GM19467 (cell line): ENCODE data around the gene TJP3.
"Not testable (repeated sequence)": the region's sequence is repeated elsewhere in the genome, so short reads cannot be mapped to it uniquely, and the experiment has no call there.

Experiments used
- ATAC-seq: cut with Tn5 transposase; IDR thresholded peaks from one replicate; pipeline ENCODE4 v1.9.1; 2021; ENCODE audit warnings: mild to moderate bottlenecking, moderate library complexity; ENCODE audit not compliant: unreplicated experiment

The TJP3 gene

DNA sequence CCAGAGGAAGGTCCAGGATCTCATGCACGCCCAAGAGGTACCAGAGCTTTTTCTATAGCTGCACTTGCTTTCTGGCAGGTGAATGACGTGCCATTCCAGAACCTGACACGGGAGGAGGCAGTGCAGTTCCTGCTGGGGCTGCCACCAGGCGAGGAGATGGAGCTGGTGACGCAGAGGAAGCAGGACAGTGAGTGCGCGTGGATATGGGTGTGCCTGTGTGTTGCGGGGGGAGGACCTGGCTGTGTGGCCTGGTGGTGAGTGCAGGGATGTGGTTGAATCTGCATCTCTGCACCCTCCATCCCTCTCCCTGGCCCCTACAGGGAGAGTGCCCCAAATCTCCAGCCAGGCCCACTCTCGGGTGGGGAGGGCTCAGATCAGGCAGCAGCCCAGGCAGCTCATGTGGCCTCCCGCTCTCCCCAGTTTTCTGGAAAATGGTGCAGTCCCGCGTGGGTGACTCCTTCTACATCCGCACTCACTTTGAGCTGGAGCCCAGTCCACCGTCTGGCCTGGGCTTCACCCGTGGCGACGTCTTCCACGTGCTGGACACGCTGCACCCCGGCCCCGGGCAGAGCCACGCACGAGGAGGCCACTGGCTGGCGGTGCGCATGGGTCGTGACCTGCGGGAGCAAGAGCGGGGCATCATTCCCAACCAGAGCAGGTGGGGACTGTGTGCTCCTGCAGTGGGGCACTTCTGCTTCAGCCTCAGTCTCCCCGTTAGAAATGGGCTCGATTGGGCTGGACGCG lies 30.5 kb downstream of the TJP3 start:
- no peak for ATAC-seq

DNA sequence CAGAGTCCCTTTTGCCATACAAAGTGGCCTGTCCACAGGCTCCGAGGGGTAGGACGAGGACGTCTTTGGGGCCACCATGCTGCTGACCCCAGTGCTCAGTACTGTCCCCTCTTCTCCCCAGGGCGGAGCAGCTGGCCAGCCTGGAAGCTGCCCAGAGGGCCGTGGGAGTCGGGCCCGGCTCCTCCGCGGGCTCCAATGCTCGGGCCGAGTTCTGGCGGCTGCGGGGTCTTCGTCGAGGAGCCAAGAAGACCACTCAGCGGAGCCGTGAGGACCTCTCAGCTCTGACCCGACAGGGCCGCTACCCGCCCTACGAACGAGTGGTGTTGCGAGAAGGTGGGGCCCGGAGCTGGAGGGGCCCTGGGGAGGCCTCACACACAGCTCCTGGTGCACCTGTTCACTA lies 32.2 kb downstream of the TJP3 start:
- ATAC-seq: no peak

DNA sequence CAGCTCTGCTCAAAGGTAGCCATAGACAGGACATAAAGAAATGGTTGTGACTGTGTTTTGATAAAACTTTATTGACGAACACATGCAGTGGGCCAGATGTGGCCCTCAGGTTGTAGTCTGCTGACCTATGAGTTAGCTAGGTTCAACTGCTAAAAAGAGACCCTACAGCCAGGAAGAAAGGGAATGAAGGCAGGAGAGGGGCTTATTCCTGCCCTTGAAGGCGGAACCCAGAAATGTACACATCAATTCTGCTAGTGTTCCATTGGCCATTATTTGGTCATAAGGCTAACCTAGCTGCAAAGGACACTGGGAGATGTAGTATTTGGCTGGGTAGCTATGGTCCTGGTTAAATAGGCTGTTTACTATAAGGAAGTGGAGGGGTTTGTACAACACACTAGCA lies 35.3 kb downstream of the TJP3 start:
- no peak for ATAC-seq

DNA sequence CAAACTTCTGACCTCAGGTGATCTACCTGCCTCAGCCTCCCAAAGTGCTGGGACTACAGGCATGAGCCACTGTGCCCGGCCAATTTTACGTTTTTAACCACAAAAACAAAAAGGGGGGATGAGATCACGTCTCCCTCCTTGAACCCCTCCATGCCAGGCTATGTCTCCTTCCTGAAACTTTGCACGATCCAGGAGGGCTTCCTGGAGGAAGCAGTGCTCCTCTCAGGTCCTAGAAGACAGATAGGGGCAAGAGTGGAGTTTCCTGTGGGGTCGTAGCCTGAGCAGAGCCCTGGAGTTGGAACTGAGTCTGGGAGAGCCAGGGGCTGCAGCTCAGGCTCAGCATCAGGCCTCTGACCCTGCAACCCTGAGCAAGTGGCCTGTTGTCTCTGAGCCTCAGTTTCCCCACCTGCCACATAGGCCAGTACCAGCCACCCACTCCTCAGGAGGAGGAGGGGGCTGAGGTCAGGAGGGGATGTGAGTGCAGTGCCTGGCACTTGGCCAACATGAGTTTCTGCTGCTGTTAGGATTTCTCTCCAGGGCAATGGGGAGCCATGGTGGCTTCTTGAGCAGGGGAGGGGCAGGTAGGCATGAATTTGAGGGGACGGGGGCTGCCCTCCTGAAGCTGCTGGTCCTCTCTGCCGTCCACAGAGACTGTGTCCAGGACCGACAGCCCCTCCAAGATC lies 37.3 kb downstream of the TJP3 start:
- no peak for ATAC-seq

DNA sequence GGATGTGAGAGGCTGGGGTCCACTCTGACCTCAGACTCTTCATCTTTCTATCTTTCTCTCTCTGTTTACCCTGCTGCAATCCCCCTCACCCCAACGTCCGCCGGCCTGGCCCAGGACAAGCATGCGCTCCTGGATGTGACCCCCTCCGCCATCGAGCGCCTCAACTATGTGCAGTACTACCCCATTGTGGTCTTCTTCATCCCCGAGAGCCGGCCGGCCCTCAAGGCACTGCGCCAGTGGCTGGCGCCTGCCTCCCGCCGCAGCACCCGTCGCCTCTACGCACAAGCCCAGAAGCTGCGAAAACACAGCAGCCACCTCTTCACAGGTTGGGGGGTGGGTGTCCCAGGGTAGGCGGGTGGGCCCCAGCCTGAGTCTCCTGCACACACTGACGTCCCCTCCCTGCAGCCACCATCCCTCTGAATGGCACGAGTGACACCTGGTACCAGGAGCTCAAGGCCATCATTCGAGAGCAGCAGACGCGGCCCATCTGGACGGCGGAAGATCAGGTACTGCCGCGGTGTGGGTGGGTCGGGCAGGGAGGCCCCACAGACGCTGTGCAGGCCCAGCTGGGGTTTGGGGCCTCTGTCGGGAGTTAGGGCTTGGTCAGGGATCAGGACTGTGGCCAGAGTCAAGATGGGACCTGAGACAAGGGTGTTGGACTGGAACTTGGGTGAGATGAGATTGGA lies 38.3 kb downstream of the TJP3 start:
- no peak for ATAC-seq

DNA sequence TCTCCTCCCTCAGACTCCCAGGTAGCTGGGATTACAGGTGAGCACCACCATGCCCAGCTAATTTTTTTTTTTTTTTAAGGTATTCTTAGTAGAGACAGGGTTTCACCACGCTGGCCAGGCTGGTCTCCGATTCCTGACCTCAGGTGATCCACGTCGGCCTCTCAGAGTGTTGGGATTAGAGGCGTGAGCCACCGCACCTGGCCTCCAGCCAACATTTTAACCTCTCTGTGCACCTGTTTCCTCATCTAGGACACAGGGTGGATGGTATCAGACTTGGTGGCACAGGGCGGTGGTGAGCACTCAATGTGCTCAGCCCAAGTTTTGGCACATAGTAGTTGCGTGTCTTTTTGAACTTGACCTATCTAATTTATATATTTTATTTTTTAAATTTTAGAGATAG lies 40.8 kb downstream of the TJP3 start:
- ATAC-seq: no peak

DNA sequence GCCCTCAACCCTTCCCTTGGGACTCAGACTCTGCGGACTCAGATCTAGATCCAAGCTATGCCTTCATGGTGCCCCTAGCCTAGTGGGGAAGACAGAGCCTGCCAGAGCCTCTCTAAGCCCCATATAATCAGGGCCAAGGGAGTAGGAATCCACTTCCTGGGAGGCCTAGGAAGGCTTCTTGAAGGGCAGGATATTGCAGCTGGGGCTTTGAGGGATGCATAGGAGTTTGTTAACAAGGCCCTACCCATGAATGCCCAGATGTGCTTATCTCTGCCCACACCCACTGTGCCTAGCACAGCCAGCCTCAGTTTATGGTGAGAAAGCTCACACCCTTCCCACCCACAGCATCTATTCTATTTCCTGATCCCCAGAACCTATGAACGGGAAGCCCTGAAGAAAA lies 42.0 kb downstream of the TJP3 start:
- no peak for ATAC-seq

DNA sequence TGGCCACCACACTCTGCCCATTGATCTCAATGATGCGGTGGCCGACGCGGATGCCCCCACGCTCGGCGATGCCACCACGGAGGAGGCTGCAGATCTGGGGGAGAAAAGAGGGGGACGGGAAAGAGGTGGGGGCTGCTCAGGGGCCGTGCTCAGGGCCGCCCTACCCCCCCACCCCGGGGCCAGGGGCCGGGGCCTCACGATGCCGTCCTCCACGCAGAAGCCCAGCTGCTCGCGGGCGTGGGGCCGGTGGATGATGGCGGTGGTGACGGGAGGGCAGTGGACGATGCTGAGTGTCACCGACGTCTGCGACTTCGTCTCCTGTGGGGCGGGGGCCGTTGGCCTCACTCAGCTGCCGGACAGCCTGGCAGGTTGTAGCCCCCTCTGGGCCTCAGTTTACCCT lies 43.1 kb downstream of the TJP3 start:
- no peak for ATAC-seq

DNA sequence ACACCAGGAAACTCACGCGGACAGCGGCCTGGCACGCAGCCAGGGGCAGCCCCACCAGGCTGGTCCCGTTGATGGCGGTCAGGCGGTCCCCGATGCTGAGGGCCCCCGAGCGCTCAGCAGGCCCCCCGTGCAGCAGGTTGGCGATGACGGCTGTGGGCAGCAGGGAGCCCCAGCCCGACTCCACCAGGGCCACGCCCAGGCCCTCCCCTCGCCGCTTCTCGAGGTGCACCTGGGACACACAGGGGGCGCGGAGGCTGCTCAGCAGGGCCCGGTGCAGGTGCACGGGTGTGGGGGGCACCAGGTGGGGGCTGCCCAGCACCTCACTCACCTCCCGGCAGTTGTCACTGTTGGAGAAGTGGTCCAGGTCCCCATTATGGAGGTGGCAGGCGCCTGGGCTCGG lies 44.3 kb downstream of the TJP3 start:
- no peak for ATAC-seq

DNA sequence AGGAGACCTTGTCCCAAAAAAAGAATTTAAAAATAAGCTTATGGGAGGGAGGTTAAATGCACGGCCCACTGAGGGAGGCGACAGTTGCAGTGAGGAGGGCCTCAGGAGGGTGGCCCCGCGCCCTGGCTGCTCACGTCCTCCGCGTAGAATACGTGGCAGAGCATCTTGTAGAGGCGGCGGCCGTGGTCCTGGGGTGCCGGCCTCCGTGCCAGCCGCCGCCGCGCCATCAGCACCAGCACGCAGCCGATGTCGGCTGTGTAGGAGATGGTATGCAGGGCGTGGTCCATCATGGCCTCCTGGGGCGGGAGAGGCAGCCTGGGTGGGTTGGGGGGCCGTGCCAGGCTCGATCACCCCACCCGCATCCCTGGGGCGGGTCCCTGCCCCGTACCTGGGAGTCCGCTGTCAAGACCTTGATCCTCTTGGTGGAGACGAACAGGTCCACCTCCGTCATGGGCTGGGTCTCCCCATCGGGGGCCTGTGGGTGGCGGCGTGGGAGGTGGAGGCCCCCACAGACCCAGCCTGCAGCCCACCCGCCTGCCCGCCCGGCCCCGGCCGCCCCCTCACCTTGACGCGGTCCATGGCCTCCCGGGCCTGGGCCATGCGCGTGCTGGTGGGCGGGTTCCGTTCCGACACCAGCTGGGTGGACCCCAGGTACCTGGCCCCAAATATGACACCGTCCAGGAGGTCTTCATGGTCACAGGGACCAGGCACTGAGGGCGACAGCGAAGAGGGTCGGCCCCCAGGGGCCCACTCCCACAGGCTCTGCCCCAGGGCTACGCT lies 45.6 kb downstream of the TJP3 start:
- ATAC-seq: no peak

DNA sequence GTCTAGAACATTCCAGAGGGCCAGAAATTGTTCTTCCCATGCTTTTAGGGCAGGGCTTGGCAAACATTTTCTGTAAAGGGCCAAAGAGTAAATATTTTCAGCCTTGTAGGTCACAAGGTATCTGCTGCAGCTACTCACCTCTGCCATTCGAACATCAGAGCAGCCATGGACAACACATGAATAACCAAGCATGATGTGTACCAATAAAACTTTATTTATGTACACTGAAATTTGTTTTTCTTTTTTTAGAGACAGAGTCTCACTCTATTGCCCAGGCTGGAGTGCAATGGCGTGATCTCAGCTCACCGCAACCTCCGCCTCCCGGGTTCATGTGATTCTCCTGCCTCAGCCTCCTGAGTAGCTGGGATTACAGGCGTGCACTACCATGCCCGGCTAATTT lies 49.5 kb downstream of the TJP3 start:
- not testable (repeated sequence) for ATAC-seq

DNA sequence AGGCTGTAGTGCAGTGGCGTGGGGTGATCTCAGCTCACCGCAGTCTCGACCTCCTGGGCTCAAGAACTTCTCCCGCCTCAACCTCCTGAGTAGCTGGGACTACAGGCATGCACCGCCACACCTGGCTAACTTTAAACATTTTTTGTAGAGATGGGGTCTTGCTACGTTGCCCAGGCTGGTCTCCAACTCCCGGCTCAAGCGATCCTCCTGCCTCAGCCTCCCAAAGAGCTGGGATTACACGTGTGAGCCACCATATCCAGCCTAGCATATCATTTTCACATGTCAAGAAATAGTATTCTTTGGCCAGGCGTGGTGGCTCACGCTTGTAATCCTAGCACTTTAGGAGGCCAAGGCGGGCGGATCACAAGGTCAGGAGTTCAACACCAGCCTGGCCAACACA lies 50.1 kb downstream of the TJP3 start:
- ATAC-seq: not testable (repeated sequence)

DNA sequence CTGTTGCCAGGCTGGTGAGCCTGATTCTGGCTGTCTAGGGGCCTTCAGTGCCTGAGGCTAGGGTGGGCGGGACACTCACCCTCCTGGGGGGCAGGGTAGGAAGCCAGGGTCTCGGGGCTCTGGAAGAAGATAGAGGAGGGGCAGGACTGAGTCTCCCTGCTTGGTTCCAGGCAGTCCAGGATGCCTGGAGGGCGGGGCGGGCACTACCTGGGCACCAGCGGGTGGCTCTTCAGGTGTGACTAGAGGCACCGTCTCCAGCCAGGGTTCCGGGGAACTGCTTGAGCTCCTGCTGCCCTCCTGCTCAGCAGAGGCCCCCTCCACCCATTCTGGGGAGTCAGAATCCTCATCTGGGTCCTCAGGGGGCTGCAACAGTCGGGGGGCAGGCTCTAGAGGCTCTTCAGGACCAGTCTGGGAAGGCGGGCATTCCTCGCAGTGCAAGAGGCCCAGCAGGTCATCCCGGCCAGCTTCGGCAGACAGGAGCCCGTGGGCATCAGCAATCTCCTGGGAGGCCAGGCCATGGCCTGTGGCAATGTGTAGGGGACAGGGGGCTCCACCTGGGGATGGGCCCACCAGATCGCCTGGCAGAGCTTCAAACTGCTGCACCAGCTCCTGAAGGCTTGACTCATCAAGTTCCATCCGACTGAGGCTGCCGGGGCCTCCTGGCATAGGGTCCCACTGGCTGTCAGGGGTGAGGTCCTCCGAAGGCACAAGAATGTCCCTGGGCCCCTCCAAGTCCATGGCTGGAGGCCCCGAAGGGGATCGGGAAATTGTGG lies 51.5 kb downstream of the TJP3 start:
- no peak for ATAC-seq

DNA sequence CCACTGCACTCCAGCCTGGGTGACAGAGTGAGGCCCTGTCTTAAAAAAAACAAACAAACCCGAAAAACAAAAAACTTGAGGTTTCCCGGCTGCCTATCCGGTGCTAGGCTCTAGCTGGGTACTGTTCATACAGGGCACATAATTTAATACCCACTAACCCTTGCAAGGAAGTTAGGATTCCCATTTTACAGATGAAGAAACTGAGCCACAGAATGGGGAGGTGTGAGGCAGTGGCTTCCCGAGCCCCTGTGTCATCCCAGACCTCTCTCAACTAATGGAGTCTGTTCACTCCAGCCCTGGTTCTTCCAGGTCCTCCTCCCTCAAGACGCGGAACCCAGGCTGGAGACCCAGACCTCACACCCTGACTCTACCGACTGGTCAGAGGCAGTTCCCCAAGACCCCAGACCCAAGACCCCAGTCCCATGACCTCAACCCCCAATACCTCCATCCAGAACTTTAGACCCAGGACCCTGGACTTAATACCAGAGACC lies 52.7 kb downstream of the TJP3 start:
- ATAC-seq: no peak

DNA sequence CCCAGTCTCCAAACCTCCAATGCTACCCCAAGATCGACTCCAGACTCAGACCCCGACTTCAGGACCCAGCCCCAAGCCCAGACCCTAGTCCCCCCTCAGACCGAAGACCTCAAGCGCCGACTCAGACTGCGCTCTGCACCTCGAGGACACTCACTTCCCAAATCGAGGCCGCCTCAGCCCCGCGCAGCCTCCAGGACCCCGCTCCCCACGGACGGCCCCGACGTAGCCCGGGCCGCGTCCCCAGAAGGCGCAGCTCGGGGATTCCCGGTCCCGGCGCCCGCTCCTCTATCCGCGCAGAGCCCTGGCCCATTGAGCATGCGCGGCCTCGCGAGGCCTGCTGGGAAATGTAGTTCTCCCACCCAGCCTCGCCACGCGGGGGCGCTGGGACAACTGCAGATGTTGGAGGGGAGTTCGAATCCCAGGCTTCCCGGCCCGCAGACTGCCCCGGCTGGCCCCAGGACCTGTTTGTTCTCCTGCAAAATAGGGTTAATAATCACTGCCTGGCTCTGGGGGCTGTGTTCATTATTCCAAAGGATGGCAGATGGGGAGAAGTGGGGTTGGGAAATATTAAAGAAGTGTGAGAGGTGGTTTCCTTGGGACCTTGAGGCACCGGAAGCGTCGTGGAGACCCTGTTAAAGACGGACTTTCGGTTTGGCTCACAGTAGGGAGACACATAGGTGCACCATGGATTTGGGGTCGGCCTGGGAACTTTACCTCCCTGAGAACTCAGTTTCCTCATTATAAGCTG lies 53.4 kb downstream of the TJP3 start, which contains the start of gene APBA3:
Gene APBA3, minus strand, starts transcription at position 311 of the 748 bp plus-strand sequence. CDS start 1,428 bp downstream, outside the sequence.
- peak; percentile 41 for ATAC-seq

DNA sequence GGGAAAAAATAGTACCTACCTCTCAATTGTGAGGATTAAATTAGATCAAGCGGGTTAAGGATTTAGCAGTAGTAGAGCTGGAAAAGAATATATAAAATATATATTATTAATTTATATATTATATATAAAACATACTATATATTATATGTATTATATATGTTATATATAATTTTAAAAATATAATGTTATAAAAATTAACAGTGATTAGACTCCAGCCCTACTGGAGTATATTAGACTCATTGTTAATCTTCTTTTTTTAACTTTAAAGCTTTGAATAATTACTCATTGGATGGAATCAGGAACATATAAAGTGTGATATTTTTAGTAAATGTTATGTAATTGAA lies 53.9 kb downstream of the TJP3 start:
- no peak for ATAC-seq

DNA sequence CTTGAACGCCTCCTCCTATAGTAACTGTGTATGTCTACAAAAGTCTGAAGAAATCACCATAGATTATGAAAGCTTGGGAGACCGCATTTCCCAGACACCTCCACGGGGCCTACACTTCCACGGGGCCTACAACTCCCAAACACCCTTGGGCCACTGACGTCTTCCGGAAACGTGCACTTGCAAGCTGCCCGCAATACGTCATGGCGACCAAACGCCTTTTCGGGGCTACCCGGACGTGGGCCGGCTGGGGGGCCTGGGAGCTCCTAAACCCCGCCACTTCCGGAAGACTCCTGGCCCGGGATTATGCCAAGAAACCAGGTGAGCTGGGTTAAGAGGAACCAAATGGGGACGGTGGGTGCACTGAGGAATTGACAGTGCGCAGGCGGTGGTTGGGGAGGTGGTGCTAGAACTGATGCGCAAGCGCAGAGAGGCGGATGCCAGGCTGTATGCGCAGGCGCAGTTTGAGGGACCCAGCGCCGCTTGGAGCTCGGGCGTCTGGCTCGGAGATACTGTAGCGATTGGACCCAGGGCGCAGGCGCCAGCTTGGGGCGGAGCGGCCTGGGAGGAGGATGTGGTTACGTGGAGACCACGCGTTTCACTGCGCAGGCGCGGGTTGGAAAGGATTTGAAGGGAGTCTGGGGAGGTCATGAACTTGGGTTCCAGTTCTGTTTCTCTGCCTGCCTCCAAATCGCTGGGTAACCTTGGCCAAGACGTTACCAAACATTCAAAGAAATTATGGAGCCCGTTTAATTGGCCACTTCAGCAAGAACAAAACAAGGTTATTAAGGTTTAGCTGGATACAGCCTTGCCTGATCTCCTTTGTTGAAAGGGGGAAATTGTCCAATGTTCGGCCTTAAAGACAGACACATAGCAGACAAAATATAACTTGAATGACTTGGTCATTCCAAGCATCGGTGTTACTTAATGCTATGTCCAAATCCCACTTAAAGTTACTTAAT lies 54.6 kb downstream of the TJP3 start, which contains the start of gene MRPL54:
Gene MRPL54, plus strand, starts transcription at position 182 of the 959 bp plus-strand sequence. Its CDS starts 19 bp downstream, at position 201.
- peak; percentile 56 for ATAC-seq

DNA sequence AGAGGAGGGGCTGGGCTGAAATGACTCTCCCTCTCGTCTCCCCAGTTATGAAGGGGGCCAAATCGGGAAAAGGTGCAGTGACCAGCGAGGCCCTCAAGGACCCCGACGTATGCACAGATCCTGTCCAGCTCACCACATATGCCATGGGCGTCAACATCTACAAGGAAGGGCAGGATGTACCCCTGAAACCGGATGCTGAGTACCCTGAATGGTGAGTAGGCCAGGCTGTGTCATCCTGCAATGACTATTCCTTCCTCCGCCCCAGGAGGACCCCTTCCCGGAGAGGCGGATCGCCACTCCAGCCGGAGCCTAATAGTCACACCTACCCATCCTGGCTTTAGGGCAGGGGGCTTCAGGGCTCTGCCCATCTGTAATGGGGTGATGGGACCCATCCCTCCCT lies 56.9 kb downstream of the TJP3 start:
- no peak for ATAC-seq
